Middle frontal gyrus (tissue), 1 donor: ENCODE results near the gene BRD1.

Experiments
- DNase-seq: peaks from one replicate; pipeline ENCODE4 v3.0.0-alpha.2; 2015; ENCODE audit warnings: low spot score; ENCODE audit errors: extremely low spot score

Gene BRD1

DNA sequence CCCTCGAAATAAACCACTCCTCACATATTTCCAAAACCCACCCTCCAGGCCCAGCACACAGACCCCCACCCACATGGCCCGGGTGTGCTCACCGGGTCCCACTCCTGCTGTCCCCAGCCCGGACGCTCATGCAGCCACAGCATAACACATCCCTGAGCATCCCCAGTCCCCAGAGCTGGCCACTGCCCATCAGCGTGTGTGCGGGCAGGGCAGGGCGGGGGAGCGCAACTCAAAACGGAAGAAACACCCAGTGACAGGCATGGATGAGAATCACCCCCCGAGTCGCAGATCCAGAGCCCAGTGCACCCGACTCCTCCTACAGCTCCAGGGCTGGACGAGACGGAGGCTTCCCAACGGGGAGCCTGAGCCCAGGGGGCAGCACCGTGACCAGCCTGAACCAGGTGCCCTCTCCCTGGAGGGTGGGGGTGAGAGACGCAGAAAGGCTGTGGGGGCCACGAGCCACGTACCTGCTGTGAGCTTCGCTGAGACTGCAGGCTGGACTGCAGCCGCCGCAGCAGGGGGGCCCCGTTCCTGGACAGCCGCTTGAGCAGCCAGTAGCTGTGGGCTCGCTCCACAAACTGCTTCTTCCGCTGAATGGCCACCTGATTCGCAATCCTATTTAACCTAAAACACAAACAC lies 23.8 kb downstream of the BRD1 start:
- no peak for DNase-seq

GRCh38 chr22:49803134-49803533 lies 24.5 kb downstream of the BRD1 start:
- DNase-seq = no peak

- no peak for DNase-seq
Observed at GRCh38 chr22:49801391-49802060, 26.1 kb downstream of the BRD1 start.

- no peak for DNase-seq
Observed at GRCh38 chr22:49800408-49801238, 27.1 kb downstream of the BRD1 start.

DNA sequence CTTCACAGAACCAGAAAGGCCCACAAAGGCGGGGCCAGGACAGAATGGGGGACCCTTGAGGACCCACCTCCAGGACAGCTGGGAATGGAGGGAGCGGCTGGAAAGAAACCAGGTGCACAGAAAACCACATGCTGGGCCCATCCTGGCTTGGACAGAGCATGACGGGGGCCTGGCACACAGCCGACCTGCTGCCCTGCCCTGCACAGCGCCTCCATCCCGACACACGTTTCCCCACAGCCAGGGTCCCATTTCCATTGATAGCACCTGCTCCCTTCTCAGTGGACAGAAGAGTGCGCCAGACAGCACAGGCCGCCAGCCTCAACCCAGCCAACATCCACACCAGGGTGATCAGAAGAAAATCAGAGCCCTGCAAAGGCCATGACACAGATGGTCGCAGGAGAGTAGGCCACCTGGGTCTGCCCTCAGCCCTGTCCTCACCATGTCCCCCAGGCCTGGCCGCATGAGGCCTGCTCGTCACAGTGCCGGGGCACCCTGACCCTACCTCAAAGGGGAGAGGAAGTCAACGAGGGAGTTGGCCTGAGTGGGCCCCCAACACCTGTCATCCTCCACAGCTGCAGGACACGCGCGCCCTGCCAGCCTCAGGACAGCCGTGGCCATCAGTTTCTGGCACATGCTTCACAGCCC lies 28.1 kb downstream of the BRD1 start:
- DNase-seq = no peak

- DNase-seq = no peak
Observed at GRCh38 chr22:49798486-49799151, 29.1 kb downstream of the BRD1 start.

DNA sequence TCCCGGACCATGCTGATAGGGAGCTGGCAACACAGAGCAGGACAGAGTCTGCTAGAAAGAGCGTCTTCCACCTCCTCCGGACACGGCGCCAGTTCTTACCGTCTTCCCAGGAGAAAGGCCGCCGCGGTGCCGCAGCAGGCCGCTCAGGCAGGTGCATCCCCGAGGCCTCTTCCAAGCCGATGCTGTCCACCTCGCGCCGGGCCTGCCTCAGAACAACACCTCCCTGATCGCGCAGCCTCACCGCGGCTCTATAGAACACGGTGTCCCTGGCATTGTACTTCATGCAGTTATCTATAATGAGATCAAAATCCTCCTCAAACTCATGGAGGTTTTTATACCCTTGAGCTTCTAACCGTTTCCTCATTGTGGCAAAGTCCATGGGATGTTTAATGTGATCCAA lies 30.0 kb downstream of the BRD1 start:
- no peak for DNase-seq

- no peak for DNase-seq
Observed at GRCh38 chr22:49796596-49797270, 30.9 kb downstream of the BRD1 start.

DNA sequence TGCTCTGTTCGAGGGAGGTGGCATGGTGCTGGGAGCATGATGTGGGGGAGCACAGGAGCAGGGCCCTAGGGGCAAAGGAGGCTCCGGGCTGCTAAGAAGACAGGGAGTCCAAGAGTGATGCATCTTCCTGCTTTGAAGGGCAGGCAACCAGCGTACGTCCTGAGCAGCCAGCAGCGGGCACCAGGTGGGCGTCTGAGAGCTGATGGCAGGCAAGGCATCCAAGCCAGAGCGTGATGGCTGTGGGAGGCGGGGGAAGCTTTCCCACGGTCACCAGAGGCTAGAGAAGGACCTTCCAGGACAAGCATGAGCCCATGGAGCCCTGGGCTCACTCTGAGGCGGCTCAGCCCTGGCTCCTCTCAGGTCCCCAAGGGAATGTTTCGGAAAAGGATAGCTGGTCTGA lies 32.2 kb downstream of the BRD1 start:
- DNase-seq = no peak

GRCh38 chr22:49793871-49794270 lies 33.8 kb downstream of the BRD1 start:
- DNase-seq = no peak

DNA sequence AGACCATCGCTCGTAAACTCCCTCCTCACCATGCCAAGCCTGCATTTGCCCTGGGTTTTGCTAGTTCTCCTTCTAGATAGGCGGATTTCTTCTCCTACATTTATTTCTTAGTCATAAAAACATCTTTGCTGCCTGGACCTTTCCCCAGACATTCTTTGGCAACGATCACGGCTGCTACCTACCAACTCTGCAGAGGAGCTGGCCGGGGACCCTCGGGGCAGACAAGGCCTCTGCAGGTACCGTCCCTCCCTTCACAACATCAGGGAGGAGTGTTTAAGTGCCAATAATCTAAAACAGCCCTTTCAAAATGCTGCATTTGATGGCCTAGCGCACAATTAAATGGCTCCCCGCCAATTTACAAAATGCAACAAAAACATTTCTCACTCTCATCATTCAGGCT lies 34.4 kb downstream of the BRD1 start:
- DNase-seq = no peak

DNA sequence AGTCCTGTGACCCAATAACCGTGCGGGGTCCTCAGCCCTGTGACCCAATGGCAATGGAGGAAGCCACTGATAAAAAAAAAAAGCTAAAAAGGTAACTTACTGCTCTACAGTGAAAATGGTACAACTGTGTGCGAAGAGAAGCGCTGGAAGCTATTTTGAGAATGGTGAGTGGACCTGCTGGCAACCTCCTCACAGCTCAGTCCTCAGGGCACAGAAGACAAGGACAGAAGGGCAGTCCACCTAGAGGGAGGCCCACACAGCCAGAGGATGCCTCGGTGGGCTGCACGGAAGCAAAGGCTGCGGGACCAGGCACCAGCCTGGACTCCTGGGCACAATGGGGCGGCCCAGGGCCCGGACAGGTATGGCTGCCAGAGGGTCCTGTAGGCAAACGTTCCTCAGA lies 35.6 kb downstream of the BRD1 start:
- no peak for DNase-seq

GRCh38 chr22:49791682-49792081 lies 36.0 kb downstream of the BRD1 start:
- DNase-seq = no peak

DNA sequence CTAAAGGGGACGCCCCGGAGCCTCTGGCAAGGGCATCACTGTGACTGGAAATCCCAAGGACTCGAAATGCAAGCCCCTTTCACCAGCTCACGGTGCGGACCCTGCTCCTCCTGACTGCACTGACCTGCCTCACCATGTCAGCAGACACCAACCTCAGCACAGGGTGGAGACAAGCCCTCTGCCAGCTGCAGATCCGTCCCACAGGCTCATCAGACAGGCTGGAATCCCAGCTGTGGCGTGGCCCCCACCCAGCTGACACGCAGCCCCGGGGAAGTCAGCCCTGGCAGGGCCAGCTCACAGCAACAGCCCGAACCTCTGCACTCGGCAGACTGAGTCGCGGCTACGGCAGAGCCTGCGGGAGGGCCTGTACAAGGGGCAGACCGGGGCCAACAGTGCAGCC lies 36.8 kb downstream of the BRD1 start:
- DNase-seq = no peak

DNA sequence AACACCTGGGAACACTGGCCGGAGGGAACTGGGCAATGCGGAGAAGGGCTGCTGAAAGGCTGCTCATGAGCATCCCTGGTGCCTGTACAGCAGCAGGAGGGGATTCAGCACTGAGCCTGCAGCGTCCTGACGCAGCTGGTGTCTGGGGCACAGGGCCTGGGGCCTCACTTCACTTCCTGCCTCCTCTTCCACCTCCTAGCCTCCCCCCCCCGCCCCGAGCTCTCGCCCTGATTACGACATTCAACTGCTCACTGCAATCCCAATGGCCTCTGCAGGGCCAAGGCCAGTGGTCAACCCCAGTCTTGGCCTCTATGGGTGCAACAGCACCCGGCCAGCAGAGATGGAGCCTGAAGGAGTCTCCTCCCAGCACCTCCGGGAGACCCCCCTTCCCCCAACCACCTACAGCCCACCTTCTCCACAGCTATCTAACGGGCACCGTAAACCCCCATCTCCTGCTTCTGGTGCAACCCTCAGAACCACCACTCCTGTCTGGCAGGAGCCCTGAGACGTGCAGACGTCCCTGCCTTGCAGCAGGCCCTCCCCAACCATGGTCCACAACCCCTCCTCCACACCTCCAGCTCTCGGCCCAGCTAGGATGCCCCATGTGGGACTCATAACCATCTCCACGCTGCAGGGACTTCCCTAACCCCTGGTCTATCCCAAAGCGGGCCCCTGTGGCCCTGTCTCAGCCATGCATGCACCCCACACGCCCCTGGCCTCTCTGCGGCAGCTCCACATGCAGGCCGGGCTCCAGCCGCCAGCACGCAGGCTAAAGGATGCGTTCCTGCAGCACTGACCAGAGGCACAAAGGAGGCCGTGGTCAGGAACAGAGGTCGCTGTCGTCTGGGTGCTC lies 38.2 kb downstream of the BRD1 start:
- DNase-seq = no peak

DNA sequence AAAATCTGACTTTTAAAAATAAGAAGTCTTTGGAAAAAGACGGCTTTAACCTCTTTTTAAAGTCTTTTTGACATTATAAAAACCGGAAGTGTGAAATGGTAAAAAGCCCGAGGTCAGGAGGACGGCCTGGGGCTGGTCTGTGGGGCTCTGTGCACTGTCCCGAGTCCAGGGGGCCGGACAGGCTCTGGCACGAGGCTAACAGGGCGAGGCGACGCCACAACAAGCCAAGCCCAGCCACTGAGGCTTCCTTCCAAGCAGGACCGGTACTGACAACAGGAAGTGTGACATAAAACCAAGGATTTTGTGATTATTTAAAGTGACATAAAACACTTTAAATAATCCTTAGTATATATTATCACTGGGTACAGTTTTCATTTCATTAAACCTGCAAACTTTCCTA lies 39.2 kb downstream of the BRD1 start:
- DNase-seq = no peak

- DNase-seq = no peak
Observed at GRCh38 chr22:49787861-49788260, 39.8 kb downstream of the BRD1 start.

GRCh38 chr22:49786976-49787706 lies 40.5 kb downstream of the BRD1 start:
- no peak for DNase-seq

- no peak for DNase-seq
Observed at GRCh38 chr22:49785841-49786471, 41.7 kb downstream of the BRD1 start.
